NB4 (cell line): ENCODE measurements around the gene USP30.

Source experiments
- POLR2A ChIP-seq: IDR thresholded peaks from 2 replicates; pipeline ENCODE4 v1.6.1; 2011; ENCODE audit warnings: mild to moderate bottlenecking; ENCODE audit not compliant: insufficient read length; ENCODE audit errors: extremely low read depth
- TF ChIP-seq, protein P1 (sequence below): IDR thresholded peaks from one replicate; pipeline ENCODE4 v1.5.1; 2012; ENCODE audit warnings: low read depth, low read length

DNA sequence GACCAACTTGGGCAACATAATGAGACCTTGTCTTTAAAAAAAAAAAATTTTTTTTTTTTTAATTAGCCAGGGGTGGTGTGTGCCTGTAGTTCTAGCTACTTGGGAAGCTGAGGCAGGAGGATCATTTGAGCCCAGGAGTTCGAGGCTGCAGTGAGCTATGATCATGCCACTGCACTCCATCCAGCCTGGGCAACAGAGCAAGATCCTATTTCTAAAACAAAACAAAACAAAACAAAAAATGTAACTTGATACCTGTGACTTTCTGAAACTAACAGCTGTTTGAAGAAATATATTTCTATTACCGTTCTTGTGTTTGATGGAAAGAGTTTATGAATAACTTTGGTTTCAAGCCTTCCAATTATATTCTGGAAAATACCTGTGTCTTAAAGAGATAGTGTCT is 62.3 kb downstream of the USP30 start:
- TF ChIP-seq, protein P1, sequence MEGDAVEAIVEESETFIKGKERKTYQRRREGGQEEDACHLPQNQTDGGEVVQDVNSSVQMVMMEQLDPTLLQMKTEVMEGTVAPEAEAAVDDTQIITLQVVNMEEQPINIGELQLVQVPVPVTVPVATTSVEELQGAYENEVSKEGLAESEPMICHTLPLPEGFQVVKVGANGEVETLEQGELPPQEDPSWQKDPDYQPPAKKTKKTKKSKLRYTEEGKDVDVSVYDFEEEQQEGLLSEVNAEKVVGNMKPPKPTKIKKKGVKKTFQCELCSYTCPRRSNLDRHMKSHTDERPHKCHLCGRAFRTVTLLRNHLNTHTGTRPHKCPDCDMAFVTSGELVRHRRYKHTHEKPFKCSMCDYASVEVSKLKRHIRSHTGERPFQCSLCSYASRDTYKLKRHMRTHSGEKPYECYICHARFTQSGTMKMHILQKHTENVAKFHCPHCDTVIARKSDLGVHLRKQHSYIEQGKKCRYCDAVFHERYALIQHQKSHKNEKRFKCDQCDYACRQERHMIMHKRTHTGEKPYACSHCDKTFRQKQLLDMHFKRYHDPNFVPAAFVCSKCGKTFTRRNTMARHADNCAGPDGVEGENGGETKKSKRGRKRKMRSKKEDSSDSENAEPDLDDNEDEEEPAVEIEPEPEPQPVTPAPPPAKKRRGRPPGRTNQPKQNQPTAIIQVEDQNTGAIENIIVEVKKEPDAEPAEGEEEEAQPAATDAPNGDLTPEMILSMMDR, result no peak
- no peak for TF ChIP-seq POLR2A
